Measurements from ENCODE around the gene ERC2.

ERC2 gene

GRCh38 chr3:55639896-55640765, 828.1 kb downstream of the ERC2 start:
- no peak for DNase-seq (ENCODE audit: low read depth)

- no peak for DNase-seq (ENCODE audit: low read depth)
Measured at GRCh38 chr3:55639143-55639542, 829.1 kb downstream of the ERC2 start.

- no peak for DNase-seq (ENCODE audit: low read depth)
Measured at GRCh38 chr3:55637906-55638638, 830.2 kb downstream of the ERC2 start.

- DNase-seq (ENCODE audit: low read depth) = no peak
Measured at GRCh38 chr3:55636300-55637195, 831.7 kb downstream of the ERC2 start.

- no peak for DNase-seq (ENCODE audit: low read depth)
Measured at GRCh38 chr3:55634345-55634744, 833.9 kb downstream of the ERC2 start.

- DNase-seq (ENCODE audit: low read depth) = no peak
Measured at GRCh38 chr3:55633333-55633732, 834.9 kb downstream of the ERC2 start.

GRCh38 chr3:55631766-55632331, 836.4 kb downstream of the ERC2 start:
- no peak for DNase-seq (ENCODE audit: low read depth)

GRCh38 chr3:55630921-55631299, 837.4 kb downstream of the ERC2 start:
- no peak for DNase-seq (ENCODE audit: low read depth)

- no peak for DNase-seq (ENCODE audit: low read depth)
Measured at GRCh38 chr3:55630280-55630920, 837.9 kb downstream of the ERC2 start.

GRCh38 chr3:55629432-55629831, 838.8 kb downstream of the ERC2 start:
- no peak for DNase-seq (ENCODE audit: low read depth)

GRCh38 chr3:55626279-55626665, 842.0 kb downstream of the ERC2 start:
- DNase-seq (ENCODE audit: low read depth) = no peak

- no peak for DNase-seq (ENCODE audit: low read depth)
Measured at GRCh38 chr3:55624238-55624637, 844.0 kb downstream of the ERC2 start.

GRCh38 chr3:55623786-55624185, 844.5 kb downstream of the ERC2 start:
- DNase-seq (ENCODE audit: low read depth) = no peak

GRCh38 chr3:55622733-55623132, 845.5 kb downstream of the ERC2 start:
- DNase-seq (ENCODE audit: low read depth) = no peak

GRCh38 chr3:55622116-55622515, 846.2 kb downstream of the ERC2 start:
- DNase-seq (ENCODE audit: low read depth) = no peak

- no peak for DNase-seq (ENCODE audit: low read depth)
Measured at GRCh38 chr3:55621648-55622047, 846.6 kb downstream of the ERC2 start.

GRCh38 chr3:55621026-55621422, 847.2 kb downstream of the ERC2 start:
- DNase-seq (ENCODE audit: low read depth) = no peak

- DNase-seq (ENCODE audit: low read depth) = no peak
Measured at GRCh38 chr3:55620351-55621025, 847.8 kb downstream of the ERC2 start.

- DNase-seq (ENCODE audit: low read depth) = no peak
Measured at GRCh38 chr3:55619046-55619808, 849.0 kb downstream of the ERC2 start.

GRCh38 chr3:55617385-55617784, 850.9 kb downstream of the ERC2 start:
- no peak for DNase-seq (ENCODE audit: low read depth)

All from CMK (cell line).